ENCODE data around the gene BACH2. TPM values are rescaled to one million over a fixed set of nuclear protein-coding genes. Genes with fewer than 3 reads are reported as not detected.

The BACH2 gene
- polyA plus RNA-seq, 1 donor from 2014 or later: 45.5 TPM

DNA sequence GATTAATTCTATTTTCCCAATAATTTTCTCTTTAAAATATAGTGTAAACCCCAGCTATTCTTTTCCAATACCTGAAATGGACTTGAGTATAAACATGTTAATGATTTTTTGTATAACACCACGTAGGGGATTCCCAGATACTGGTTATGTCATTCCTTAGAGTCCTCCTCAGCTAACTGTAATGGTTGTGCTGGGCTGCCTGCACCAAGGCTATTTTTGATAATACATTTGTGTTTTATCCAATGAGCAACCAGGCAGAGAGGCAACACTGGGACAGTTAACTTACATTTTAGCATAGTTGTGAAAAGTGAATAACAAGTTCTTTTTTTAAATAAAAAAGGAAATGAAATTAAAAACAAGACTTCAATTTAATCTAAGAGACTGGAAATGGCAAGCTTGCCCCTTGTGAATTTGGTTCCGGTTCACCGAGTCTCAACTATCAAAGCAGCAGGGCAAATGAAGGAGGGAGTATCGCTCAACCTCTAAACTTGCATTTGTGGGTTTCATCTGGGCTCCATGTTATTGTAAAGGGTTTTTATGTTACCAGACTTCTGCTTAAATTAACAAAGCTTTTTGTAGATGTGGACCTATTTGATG, 18.8 kb upstream of the BACH2 start:
- no peaks in the 10 kb centered on the region for H3K9me3 ChIP-seq (ENCODE audit: low read length)
- no peak for TF ChIP-seq TAF1 (IDR thresholded peaks at IDR 0.05; ENCODE audit: low read depth)
- no peak for TF ChIP-seq POLR2AphosphoS5 (IDR thresholded peaks at IDR 0.05)
- TF ChIP-seq EP300 (conservative IDR thresholded peaks at IDR 0.05; ENCODE audit: poor library complexity, severe bottlenecking): no peak
- no peak for TF ChIP-seq REST (IDR thresholded peaks at IDR 0.05; ENCODE audit: borderline replicate concordance)
- no peak for TF ChIP-seq CTCF (IDR thresholded peaks at IDR 0.05; ENCODE audit: poor library complexity, severe bottlenecking)
- no peak for TF ChIP-seq MXI1 (conservative IDR thresholded peaks at IDR 0.05; ENCODE audit: poor library complexity, severe bottlenecking)
- no peak for TF ChIP-seq SMC3 (conservative IDR thresholded peaks at IDR 0.05; ENCODE audit: poor library complexity)
- TF ChIP-seq RAD21 (conservative IDR thresholded peaks at IDR 0.05): no peak
- TF ChIP-seq EZH2 (IDR thresholded peaks at IDR 0.05; ENCODE audit: borderline replicate concordance, insufficient read depth, low read length, poor library complexity, severe bottlenecking): no peak
- H2AFZ ChIP-seq (ENCODE audit: low read depth, low read length): no peak overlapping the region
- no peak overlapping the region for H3K9ac ChIP-seq (ENCODE audit: low read length)
- no peaks in the 10 kb centered on the region for H3F3A ChIP-seq (ENCODE audit: insufficient read depth, low read length, poor library complexity, severe bottlenecking)
- H4K20me1 ChIP-seq (ENCODE audit: insufficient read depth): no peaks in the 10 kb centered on the region
- H3K79me2 ChIP-seq (replicated peaks; ENCODE audit: insufficient read depth, low read length): no peaks in the 10 kb centered on the region
- no peak overlapping the region for H3K4me2 ChIP-seq (ENCODE audit: low read length)
- no peaks in the 10 kb centered on the region for H3K27me3 ChIP-seq (ENCODE audit: insufficient read depth, low read depth, low read length)
- no peak overlapping the region for H3K27ac ChIP-seq (ENCODE audit: low read length)
- H3K4me3 ChIP-seq (ENCODE audit: low read length): no peak overlapping the region
- H3K36me3 ChIP-seq (ENCODE audit: insufficient read depth, low read length): no peaks in the 10 kb centered on the region
- no peaks in the 10 kb centered on the region for H3K9me2 ChIP-seq (ENCODE audit: insufficient read depth, low read length)

GRCh38 chr6:90314514-90314913, 17.9 kb upstream of the BACH2 start:
- Histone ChIP-seq H4K20me1 (ENCODE audit: insufficient read depth) (no peaks in the 10 kb centered on the region), H3K27me3 (ENCODE audit: insufficient read depth, low read depth, low read length) (no peaks in the 10 kb centered on the region), H3K9me3 (ENCODE audit: low read length) (no peaks in the 10 kb centered on the region), H2AFZ (ENCODE audit: low read depth, low read length) (no peak overlapping the region), H3F3A (ENCODE audit: insufficient read depth, low read length, poor library complexity, severe bottlenecking) (no peaks in the 10 kb centered on the region), H3K4me2 (ENCODE audit: low read length) (no peak overlapping the region), H3K36me3 (ENCODE audit: insufficient read depth, low read length) (no peaks in the 10 kb centered on the region), H3K9ac (ENCODE audit: low read length) (no peak overlapping the region), H3K27ac (ENCODE audit: low read length) (no peak overlapping the region), H3K4me3 (ENCODE audit: low read length) (no peak overlapping the region), H3K9me2 (ENCODE audit: insufficient read depth, low read length) (no peaks in the 10 kb centered on the region), H3K79me2 (replicated peaks; ENCODE audit: insufficient read depth, low read length) (no peaks in the 10 kb centered on the region)
- TF ChIP-seq RAD21 (conservative IDR thresholded peaks at IDR 0.05): no peak

- no peak overlapping the region for H2AFZ ChIP-seq (ENCODE audit: low read depth, low read length)
- no peaks in the 10 kb centered on the region for H3K9me2 ChIP-seq (ENCODE audit: insufficient read depth, low read length)
- no peaks in the 10 kb centered on the region for H3K36me3 ChIP-seq (ENCODE audit: insufficient read depth, low read length)
- no peak overlapping the region for H3K9ac ChIP-seq (ENCODE audit: low read length)
- H3K79me2 ChIP-seq (replicated peaks; ENCODE audit: insufficient read depth, low read length): no peaks in the 10 kb centered on the region
- H3K9me3 ChIP-seq (ENCODE audit: low read length): no peaks in the 10 kb centered on the region
- H3K4me2 ChIP-seq (ENCODE audit: low read length): no peak overlapping the region
- no peaks in the 10 kb centered on the region for H3F3A ChIP-seq (ENCODE audit: insufficient read depth, low read length, poor library complexity, severe bottlenecking)
- no peak overlapping the region for H3K27ac ChIP-seq (ENCODE audit: low read length)
- TF ChIP-seq POLR2AphosphoS5 (IDR thresholded peaks at IDR 0.05): no peak
- no peak for TF ChIP-seq REST (IDR thresholded peaks at IDR 0.05; ENCODE audit: borderline replicate concordance)
- TF ChIP-seq EP300 (conservative IDR thresholded peaks at IDR 0.05; ENCODE audit: poor library complexity, severe bottlenecking): no peak
- TF ChIP-seq TAF1 (IDR thresholded peaks at IDR 0.05; ENCODE audit: low read depth): no peak
- no peak for TF ChIP-seq RAD21 (conservative IDR thresholded peaks at IDR 0.05)
- TF ChIP-seq MXI1 (conservative IDR thresholded peaks at IDR 0.05; ENCODE audit: poor library complexity, severe bottlenecking): no peak
- TF ChIP-seq CTCF (IDR thresholded peaks at IDR 0.05; ENCODE audit: poor library complexity, severe bottlenecking): no peak
- TF ChIP-seq EZH2 (IDR thresholded peaks at IDR 0.05; ENCODE audit: borderline replicate concordance, insufficient read depth, low read length, poor library complexity, severe bottlenecking): no peak
- no peak for TF ChIP-seq SMC3 (conservative IDR thresholded peaks at IDR 0.05; ENCODE audit: poor library complexity)
- no peaks in the 10 kb centered on the region for H3K27me3 ChIP-seq (ENCODE audit: insufficient read depth, low read depth, low read length)
- no peaks in the 10 kb centered on the region for H4K20me1 ChIP-seq (ENCODE audit: insufficient read depth)
- no peak overlapping the region for H3K4me3 ChIP-seq (ENCODE audit: low read length)
These were observed 14.9 kb upstream of the BACH2 start for GRCh38 chr6:90311569-90311968.
